CD14-positive monocyte (primary cell): ENCODE measurements around the gene MAOA. TPM values are rescaled to one million over a fixed set of nuclear protein-coding genes. Genes with fewer than 3 reads are reported as not detected.
"Not testable (repeated sequence)": the region's sequence is repeated elsewhere in the genome, so short reads cannot be mapped to it uniquely, and the experiment has no call there.

Source experiments
- DNase-seq, 3 donors: peaks; one replicate each; pipeline ENCODE4 v3.0.0-alpha.2; 2011 to 2022
- H2AFZ ChIP-seq: 2 replicates; pipeline ENCODE4 v1.6.0; 2012; ENCODE audit warnings: mild to moderate bottlenecking, low read depth, low read length, inconsistent platforms; ENCODE audit not compliant: insufficient read depth, poor library complexity, severe bottlenecking
- H3K27ac ChIP-seq, 2 donors: 1 replicate in 1 of 2; 2 replicates in 1 of 2; pipeline ENCODE4 v1.5.1; 2012 to 2013; ENCODE audit warnings: low read length in 2 of 2, control low read depth in 1 of 2, inconsistent platforms in 1 of 2, low read depth in 1 of 2, mild to moderate bottlenecking in 1 of 2
- H3K27me3 ChIP-seq, 2 donors: one replicate each; pipeline versions ENCODE4 v1.6.0 to v1.6.1; 2011 to 2013; ENCODE audit warnings: low read length in 2 of 2; ENCODE audit not compliant: control insufficient read depth in 2 of 2, insufficient read depth in 2 of 2
- H3K36me3 ChIP-seq, 2 donors: replicated peaks in 1 of 2; 1 replicate in 1 of 2; 2 replicates in 1 of 2; pipeline versions ENCODE4 v1.5.1 to v1.6.1; 2012 to 2013; ENCODE audit warnings: low read length in 2 of 2, control low read depth in 1 of 2, inconsistent platforms in 1 of 2, mild to moderate bottlenecking in 1 of 2; ENCODE audit not compliant: insufficient read depth in 2 of 2, control insufficient read depth in 1 of 2
- H3K4me1 ChIP-seq, 2 donors: 1 replicate in 1 of 2; 2 replicates in 1 of 2; pipeline versions ENCODE4 v1.5.1 to v1.6.1; 2012 to 2013; ENCODE audit warnings: low read length in 2 of 2, control low read depth in 1 of 2, inconsistent platforms in 1 of 2, mild to moderate bottlenecking in 1 of 2, moderate library complexity in 1 of 2; ENCODE audit not compliant: insufficient read depth in 2 of 2, control insufficient read depth in 1 of 2
- H3K4me2 ChIP-seq: replicated peaks from 2 replicates; pipeline ENCODE3; 2012; ENCODE audit warnings: low read length, moderate library complexity, mild to moderate bottlenecking; ENCODE audit not compliant: poor library complexity, severe bottlenecking; ENCODE audit errors: extremely low read depth
- H3K4me3 ChIP-seq, 3 experiments: fragments of 200-600 bp in 1 of 3; sonication (generic) in 1 of 3; replicated peaks in 1 of 3; 1 replicate in 2 of 3; 2 replicates in 1 of 3; pipeline ENCODE4 v1.5.1; 2011 to 2013; ENCODE audit warnings: low read length in 3 of 3, mild to moderate bottlenecking in 3 of 3, control low read depth in 2 of 3, low read depth in 2 of 3, inconsistent platforms in 1 of 3, moderate library complexity in 1 of 3
- H3K79me2 ChIP-seq: 2 replicates; pipeline ENCODE4 v1.6.0; 2012; ENCODE audit warnings: mild to moderate bottlenecking, control low read depth, inconsistent platforms, low read length, moderate library complexity; ENCODE audit not compliant: insufficient read depth
- H3K9ac ChIP-seq: 2 replicates; pipeline ENCODE4 v1.6.0; 2017; ENCODE audit warnings: low read length, mild to moderate bottlenecking; ENCODE audit not compliant: insufficient read depth, poor library complexity, severe bottlenecking
- H3K9me3 ChIP-seq, 2 donors: replicated peaks in 1 of 2; 1 replicate in 1 of 2; 2 replicates in 1 of 2; pipeline versions ENCODE4 v1.5.1 to v1.6.1; 2012 to 2013; ENCODE audit warnings: low read length in 2 of 2, control low read depth in 1 of 2; ENCODE audit not compliant: control insufficient read depth in 1 of 2, insufficient read depth in 1 of 2
- H4K20me1 ChIP-seq: 2 replicates; pipeline ENCODE4 v1.6.0; 2012; ENCODE audit warnings: mild to moderate bottlenecking, low read length, control low read depth, moderate library complexity; ENCODE audit not compliant: insufficient read depth
- H3K27ac Mint-ChIP-seq, 7 donors: one replicate each; pipeline ENCODE4 v1.8.0; 2020; ENCODE audit warnings: mild to moderate bottlenecking in 7 of 7, mixed read lengths in 7 of 7, moderate library complexity in 6 of 7, inconsistent platforms in 2 of 7
- H3K27me3 Mint-ChIP-seq, 3 donors: one replicate each; pipeline ENCODE4 v1.8.0; 2021 to 2022; ENCODE audit warnings: low read depth in 3 of 3, mild to moderate bottlenecking in 3 of 3, mixed read lengths in 3 of 3, moderate library complexity in 3 of 3, inconsistent platforms in 1 of 3
- H3K36me3 Mint-ChIP-seq, 2 donors: one replicate each; pipeline ENCODE4 v1.8.0; 2020; ENCODE audit warnings: mixed read lengths in 2 of 2, inconsistent platforms in 1 of 2, mild to moderate bottlenecking in 1 of 2
- H3K4me1 Mint-ChIP-seq: one replicate; pipeline ENCODE4 v1.8.0; 2020; ENCODE audit warnings: mild to moderate bottlenecking, mixed read lengths
- H3K4me3 Mint-ChIP-seq, 2 donors: one replicate each; pipeline ENCODE4 v1.8.0; 2020; ENCODE audit warnings: mild to moderate bottlenecking in 2 of 2, mixed read lengths in 2 of 2, moderate library complexity in 1 of 2
- H3K9me3 Mint-ChIP-seq, 7 donors: one replicate each; pipeline ENCODE4 v1.8.0; 2020 to 2022; ENCODE audit warnings: mixed read lengths in 7 of 7, mild to moderate bottlenecking in 6 of 7, moderate library complexity in 6 of 7, inconsistent platforms in 2 of 7
- WGBS: methylation state at CpG from one replicate; pipeline ENCODE4 v1.1.5; 2013; ENCODE audit warnings: missing lambda C conversion rate; ENCODE audit not compliant: insufficient coverage; 5-methylcytosine and 5-hydroxymethylcytosine counted together
- intact Hi-C, 2 donors: fragments of 100-400 bp; cut with micrococcal nuclease; formaldehyde crosslinking; loops; one replicate each; pipeline versions ENCODE4 v1.15.0 to v1.15.1; 2023
- polyA plus RNA-seq, 3 donors: library from polyadenylated mRNA; depleted of rRNA in 1 of 3; unstranded in 2 of 3; stranded (reverse) in 1 of 3; fragments of 300-500 nt in 2 of 3; fragments of >200 nt in 1 of 3; fragmentation: Illumina TruSeq in 2 of 3; gene quantifications; 1 replicate in 2 of 3; 2 replicates in 1 of 3; pipeline ENCODE4 v1.2.3, GENCODE V29; 2012 to 2021
- TF ChIP-seq, protein P1 (sequence below): fragments of 200-600 bp; IDR thresholded peaks from one replicate; pipeline ENCODE4 v1.8.0; 2022; ENCODE audit warnings: antibody characterized with exemption, mild to moderate bottlenecking

MAOA gene
- polyA plus RNA-seq, 3 donors = 0.11 to 0.56 (median 0.15) TPM

DNA sequence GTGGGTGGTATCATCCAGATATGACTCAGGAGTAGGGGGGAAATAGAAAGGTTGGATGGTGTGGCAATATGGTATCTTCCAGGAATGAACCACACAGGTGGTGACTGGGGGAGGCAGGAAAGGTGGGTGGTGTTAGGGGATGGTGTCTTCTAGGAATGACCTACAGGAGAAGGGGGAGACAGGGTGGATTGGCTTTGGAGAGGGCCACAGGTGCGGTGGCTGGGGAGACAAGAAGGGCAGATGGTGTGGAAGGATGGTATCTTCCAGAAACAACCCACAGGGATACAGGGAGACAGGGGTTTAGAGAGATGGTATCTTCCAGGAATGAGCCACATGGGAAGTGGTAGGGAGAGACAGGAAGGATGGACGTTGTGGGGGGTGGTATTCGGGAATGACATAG is 64.0 kb downstream of the MAOA start:
- Histone ChIP-seq H3K9me3 (peaks cover 28 to 44% of the 10 kb centered on the region in 2 donors), H3K9ac (no peak overlapping the region), H3K4me2 (no peak overlapping the region), H3K4me3 (no peak overlapping the region), H3K36me3 (no peaks in the 10 kb centered on the region), H3K27ac (no peak overlapping the region), H3K79me2 (no peaks in the 10 kb centered on the region), H4K20me1 (no peaks in the 10 kb centered on the region), H3K27me3 (no peaks in the 10 kb centered on the region), H3K4me1 (no peaks in the 10 kb centered on the region), H2AFZ (no peak overlapping the region)
- no peak for DNase-seq
- no peak overlapping the region for H3K27ac Mint-ChIP-seq
- H3K27me3 Mint-ChIP-seq = peaks cover 0 to 3% (median 0%) of the 10 kb centered on the region in 3 donors
- H3K9me3 Mint-ChIP-seq = peaks cover 0 to 14% (median 6%) of the 10 kb centered on the region in 7 donors
- 100% methylated on average over 2 of the region's 3 CpGs for WGBS
- no peaks in the 10 kb centered on the region for H3K36me3 Mint-ChIP-seq
- no peaks in the 10 kb centered on the region for H3K4me1 Mint-ChIP-seq
- no peak overlapping the region for H3K4me3 Mint-ChIP-seq
- TF ChIP-seq, protein P1, sequence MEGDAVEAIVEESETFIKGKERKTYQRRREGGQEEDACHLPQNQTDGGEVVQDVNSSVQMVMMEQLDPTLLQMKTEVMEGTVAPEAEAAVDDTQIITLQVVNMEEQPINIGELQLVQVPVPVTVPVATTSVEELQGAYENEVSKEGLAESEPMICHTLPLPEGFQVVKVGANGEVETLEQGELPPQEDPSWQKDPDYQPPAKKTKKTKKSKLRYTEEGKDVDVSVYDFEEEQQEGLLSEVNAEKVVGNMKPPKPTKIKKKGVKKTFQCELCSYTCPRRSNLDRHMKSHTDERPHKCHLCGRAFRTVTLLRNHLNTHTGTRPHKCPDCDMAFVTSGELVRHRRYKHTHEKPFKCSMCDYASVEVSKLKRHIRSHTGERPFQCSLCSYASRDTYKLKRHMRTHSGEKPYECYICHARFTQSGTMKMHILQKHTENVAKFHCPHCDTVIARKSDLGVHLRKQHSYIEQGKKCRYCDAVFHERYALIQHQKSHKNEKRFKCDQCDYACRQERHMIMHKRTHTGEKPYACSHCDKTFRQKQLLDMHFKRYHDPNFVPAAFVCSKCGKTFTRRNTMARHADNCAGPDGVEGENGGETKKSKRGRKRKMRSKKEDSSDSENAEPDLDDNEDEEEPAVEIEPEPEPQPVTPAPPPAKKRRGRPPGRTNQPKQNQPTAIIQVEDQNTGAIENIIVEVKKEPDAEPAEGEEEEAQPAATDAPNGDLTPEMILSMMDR = no peak
- intact Hi-C loops = loop anchor here in 1 of 2 donors (10.0 kb wide), 1 partner anchor 65 kb away; the partner anchor contains the start of gene MAOA

GRCh38 chrX:43720961-43721360 is 64.9 kb downstream of the MAOA start:
- no peaks in the 10 kb centered on the region for H3K79me2 ChIP-seq
- no peaks in the 10 kb centered on the region for H3K4me1 ChIP-seq
- H2AFZ ChIP-seq = no peak overlapping the region
- no peaks in the 10 kb centered on the region for H4K20me1 ChIP-seq
- no peaks in the 10 kb centered on the region for H3K36me3 Mint-ChIP-seq
- no peak overlapping the region for H3K27ac ChIP-seq
- no peak overlapping the region for H3K4me3 ChIP-seq
- no peaks in the 10 kb centered on the region for H3K27me3 ChIP-seq
- H3K36me3 ChIP-seq = no peaks in the 10 kb centered on the region
- DNase-seq = no peak
- no peaks in the 10 kb centered on the region for H3K4me1 Mint-ChIP-seq
- intact Hi-C loops = loop anchor here in 1 of 2 donors (10.0 kb wide), 1 partner anchor 66 kb away; the partner anchor contains the start of gene MAOA
- WGBS = 100% methylated on average over 1 of the region's 1 CpG
- H3K4me3 Mint-ChIP-seq = no peak overlapping the region
- H3K27me3 Mint-ChIP-seq = peaks cover 0 to 4% (median 0%) of the 10 kb centered on the region in 3 donors
- H3K27ac Mint-ChIP-seq = no peak overlapping the region
- TF ChIP-seq, protein P1 = no peak
- no peak overlapping the region for H3K4me2 ChIP-seq
- H3K9me3 Mint-ChIP-seq = peaks cover 2 to 14% (median 6%) of the 10 kb centered on the region in 7 donors
- peaks cover 22 to 39% of the 10 kb centered on the region in 2 donors for H3K9me3 ChIP-seq
- no peak overlapping the region for H3K9ac ChIP-seq

GRCh38 chrX:43725227-43725626 is 69.1 kb downstream of the MAOA start:
- Mint-ChIP-seq H3K4me1 (peaks cover 20% of the 10 kb centered on the region), H3K9me3 (peaks cover 3 to 15% (median 7%) of the 10 kb centered on the region in 7 donors)
- not testable (repeated sequence) for H3K4me3 ChIP-seq, H3K4me2 ChIP-seq, H3K9ac ChIP-seq, H3K36me3 ChIP-seq, H3K27ac Mint-ChIP-seq, H2AFZ ChIP-seq, H4K20me1 ChIP-seq, H3K9me3 ChIP-seq, H3K79me2 ChIP-seq, DNase-seq, H3K4me3 Mint-ChIP-seq, H3K27ac ChIP-seq, H3K36me3 Mint-ChIP-seq, H3K27me3 Mint-ChIP-seq, H3K27me3 ChIP-seq
- intact Hi-C loops = loop anchor here in 1 of 2 donors (10.0 kb wide), 1 partner anchor 70 kb away; the partner anchor contains the start of gene MAOA
- peaks cover 28 to 34% of the 10 kb centered on the region in 2 donors for H3K4me1 ChIP-seq
- WGBS = no CpG with 5 or more reads among the region's 5 CpGs
